GM12891 (cell line): Measurements from ENCODE around the gene PDCD1LG2.

Source experiments
- PAX5 ChIP-seq: IDR thresholded peaks from 2 replicates; pipeline ENCODE4 v1.6.1; 2011; ENCODE audit warnings: low read length, moderate library complexity, mild to moderate bottlenecking; ENCODE audit not compliant: insufficient read depth, severe bottlenecking
- POLR2A ChIP-seq: IDR thresholded peaks from 2 replicates; pipeline ENCODE4 v1.6.1; 2011; ENCODE audit warnings: low read depth, low read length, control low read depth
- POLR2AphosphoS5 ChIP-seq: IDR thresholded peaks from 2 replicates; pipeline ENCODE4 v1.6.1; 2011; ENCODE audit warnings: low read depth, low read length, control low read depth
- POU2F2 ChIP-seq: IDR thresholded peaks from 2 replicates; pipeline ENCODE4 v1.6.1; 2011; ENCODE audit warnings: low read depth, mild to moderate bottlenecking, control low read depth, low read length, moderate library complexity
- SPI1 ChIP-seq: IDR thresholded peaks from 2 replicates; pipeline ENCODE4 v1.6.1; 2011; ENCODE audit warnings: low read depth, low read length, control low read depth
- TAF1 ChIP-seq: IDR thresholded peaks from 2 replicates; pipeline ENCODE4 v1.6.1; 2011; ENCODE audit warnings: low read depth, low read length, control low read depth

GRCh38 chr9:5580650-5581049 is 70.3 kb downstream of the PDCD1LG2 start:
- no peak for TF ChIP-seq POLR2AphosphoS5
- TF ChIP-seq POLR2A = no peak
- no peak for TF ChIP-seq POU2F2
- no peak for TF ChIP-seq SPI1
- no peak for TF ChIP-seq TAF1
- no peak for TF ChIP-seq PAX5
